Chondrocyte (in vitro differentiated cells): ENCODE data around the gene CDK3. TPM values are rescaled to one million over a fixed set of nuclear protein-coding genes. Genes with fewer than 3 reads are reported as not detected.

ENCODE experiments used
- DNase-seq: peaks from one replicate; pipeline ENCODE4 v3.0.0; 2021; ENCODE audit warnings: mixed read lengths, low spot score
- H3K27ac Mint-ChIP-seq: one replicate; pipeline ENCODE4 v1.8.0; 2021; ENCODE audit warnings: mild to moderate bottlenecking, moderate library complexity, mixed read lengths; ENCODE audit not compliant: unreplicated experiment
- H3K27me3 Mint-ChIP-seq: 2 replicates; pipeline ENCODE4 v1.8.0; 2021; ENCODE audit warnings: low read depth, mixed read lengths
- H3K36me3 Mint-ChIP-seq: 2 replicates; pipeline ENCODE4 v1.8.0; 2021; ENCODE audit warnings: low read depth, mixed read lengths
- H3K4me1 Mint-ChIP-seq: 2 replicates; pipeline ENCODE4 v1.8.0; 2021; ENCODE audit warnings: low read depth, mild to moderate bottlenecking, mixed read lengths
- H3K4me3 Mint-ChIP-seq: one replicate; pipeline ENCODE4 v1.8.0; 2021; ENCODE audit warnings: mild to moderate bottlenecking, moderate library complexity, mixed read lengths; ENCODE audit not compliant: unreplicated experiment
- H3K9me3 Mint-ChIP-seq: 2 replicates; pipeline ENCODE4 v1.8.0; 2021; ENCODE audit warnings: low read depth, mixed read lengths
- CTCF ChIP-seq: fragments of 200-600 bp; sonication (generic); IDR thresholded peaks from 2 replicates; pipeline ENCODE4 v1.5.0; 2021; ENCODE audit warnings: antibody characterized with exemption, mild to moderate bottlenecking, moderate library complexity
- total RNA-seq: library from RNA; stranded (reverse); gene quantifications from 3 replicates; pipeline ENCODE4 v1.2.1, GENCODE V29; 2021

Gene CDK3
- total RNA-seq, 1 donor from 2014 or later = 6.3 TPM

DNA sequence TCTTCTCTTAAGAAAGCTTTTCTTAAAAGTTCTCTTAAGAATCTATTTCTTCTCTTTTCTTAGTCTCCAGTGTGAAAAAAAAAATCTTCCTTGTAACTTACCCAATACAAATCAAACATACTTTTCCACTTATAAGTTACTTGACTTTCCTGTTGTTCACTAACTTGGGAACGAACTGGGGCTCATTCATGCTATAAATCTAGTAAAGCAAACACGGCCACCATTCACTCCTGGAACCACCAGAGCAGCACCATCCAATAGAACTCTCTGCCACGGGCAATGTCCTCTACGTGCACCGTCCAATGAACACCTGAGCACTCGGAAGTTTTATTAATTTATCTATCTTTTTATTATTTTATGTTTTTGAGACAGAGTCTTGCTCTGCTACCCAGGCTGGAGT, 50.9 kb downstream of the CDK3 start:
- H3K9me3 Mint-ChIP-seq = no peaks in the 10 kb centered on the region
- no peak for DNase-seq
- H3K27ac Mint-ChIP-seq = peak overlapping the region; percentile 80
- H3K4me1 Mint-ChIP-seq = peaks cover 32% of the 10 kb centered on the region
- H3K4me3 Mint-ChIP-seq = no peak overlapping the region
- no peaks in the 10 kb centered on the region for H3K27me3 Mint-ChIP-seq
- H3K36me3 Mint-ChIP-seq = peaks cover 40% of the 10 kb centered on the region
- no peak for TF ChIP-seq CTCF

DNA sequence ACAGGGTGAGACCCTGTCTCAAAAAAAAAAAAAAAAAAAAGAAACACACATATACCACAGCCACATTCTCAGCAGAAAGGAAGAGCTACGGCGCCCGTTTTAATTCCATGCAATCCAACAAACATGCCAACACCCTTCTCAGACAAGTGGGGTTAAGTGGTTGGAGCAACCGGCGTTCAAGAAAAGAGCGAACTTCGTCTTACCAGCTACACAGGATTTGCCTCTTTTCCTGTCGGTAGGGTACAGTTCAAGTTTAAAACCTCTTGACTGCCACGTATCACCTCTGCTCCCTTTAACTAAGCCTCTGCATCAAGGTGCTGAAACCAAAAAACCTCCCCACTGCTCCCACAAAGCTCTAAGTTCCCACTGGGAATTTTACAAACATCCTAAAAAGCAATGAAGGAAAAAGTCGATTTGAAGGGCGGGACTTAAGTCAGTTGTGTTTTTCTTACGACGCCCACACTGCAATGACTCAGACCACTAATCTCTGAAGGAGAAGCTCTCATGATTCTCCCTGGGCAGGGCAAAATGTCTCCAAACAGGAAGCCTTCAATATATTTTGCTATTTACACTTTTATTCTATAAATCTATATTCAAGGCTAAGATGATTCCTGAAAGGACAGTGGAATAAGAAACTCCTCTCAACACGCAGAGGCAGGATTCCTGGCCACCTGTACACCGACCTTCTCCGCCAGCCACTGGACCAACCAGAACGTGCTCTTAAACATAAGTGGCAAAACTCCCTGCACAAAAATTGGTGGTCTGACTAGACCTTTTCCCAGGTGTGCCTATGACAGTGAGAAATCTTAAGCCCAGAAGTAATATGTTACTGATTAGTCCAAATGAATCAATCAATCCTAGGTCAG, 52.8 kb downstream of the CDK3 start:
- no peaks in the 10 kb centered on the region for H3K27me3 Mint-ChIP-seq
- peaks cover 40% of the 10 kb centered on the region for H3K36me3 Mint-ChIP-seq
- H3K9me3 Mint-ChIP-seq = no peaks in the 10 kb centered on the region
- H3K4me1 Mint-ChIP-seq = peaks cover 26% of the 10 kb centered on the region
- DNase-seq = no peak
- H3K27ac Mint-ChIP-seq = peak overlapping the region; percentile 67
- H3K4me3 Mint-ChIP-seq = no peak overlapping the region
- no peak for TF ChIP-seq CTCF

GRCh38 chr17:76054112-76054476, 53.4 kb downstream of the CDK3 start:
- H3K9me3 Mint-ChIP-seq = no peaks in the 10 kb centered on the region
- no peak overlapping the region for H3K4me3 Mint-ChIP-seq
- no peak for TF ChIP-seq CTCF
- H3K27ac Mint-ChIP-seq = peak overlapping the region; percentile 67
- DNase-seq = no peak
- peaks cover 26% of the 10 kb centered on the region for H3K4me1 Mint-ChIP-seq
- no peaks in the 10 kb centered on the region for H3K27me3 Mint-ChIP-seq
- H3K36me3 Mint-ChIP-seq = peaks cover 41% of the 10 kb centered on the region

Other genes with a start within 250 kb of the CDK3 start
- 27.8 to 34.7 TPM (median 30.0 TPM) in 3 replicates for gene GALK1, start 235.7 kb upstream of the CDK3 start, total RNA-seq
- gene UNK, start 216.0 kb upstream of the CDK3 start, total RNA-seq = 20.9 to 35.8 TPM (median 21.0 TPM) in 3 replicates
- 1.1 to 3.1 TPM (median 1.5 TPM) in 3 replicates for gene UNC13D, start 156.5 kb upstream of the CDK3 start, total RNA-seq
- gene WBP2, start 145.5 kb upstream of the CDK3 start, total RNA-seq = 45.0 to 62.5 TPM (median 56.5 TPM) in 3 replicates
- gene TRIM47, start 122.3 kb upstream of the CDK3 start, total RNA-seq = 33.9 to 50.6 TPM (median 46.3 TPM) in 3 replicates
- 25.2 to 27.1 TPM (median 27.0 TPM) in 3 replicates for gene TRIM65, start 103.9 kb upstream of the CDK3 start, total RNA-seq
- gene MRPL38, start 96.0 kb upstream of the CDK3 start, total RNA-seq = 47.4 to 53.3 TPM (median 49.8 TPM) in 3 replicates
- 6.7 to 19.8 TPM (median 7.5 TPM) in 3 replicates for gene FBF1, start 59.8 kb upstream of the CDK3 start, total RNA-seq
- 50.2 to 63.3 TPM (median 52.3 TPM) in 3 replicates for gene ACOX1, start 21.7 kb upstream of the CDK3 start, total RNA-seq
- gene TEN1, start 21.6 kb upstream of the CDK3 start, total RNA-seq = 17.1 to 22.2 TPM (median 21.8 TPM) in 3 replicates
- not detected in 3 replicates for gene EVPL, start 26.5 kb downstream of the CDK3 start, total RNA-seq
- 62.1 to 77.6 TPM (median 63.0 TPM) in 3 replicates for gene SRP68, start 71.7 kb downstream of the CDK3 start, total RNA-seq
- not detected in 3 replicates for gene GALR2, start 73.9 kb downstream of the CDK3 start, total RNA-seq
- not detected in 3 replicates for gene ZACN, start 78.3 kb downstream of the CDK3 start, total RNA-seq
- 129 to 180 TPM (median 131 TPM) in 3 replicates for gene EXOC7, start 102.9 kb downstream of the CDK3 start, total RNA-seq
- 0.12 TPM in 1 of 3 replicates, not detected in the others for gene FOXJ1, start 140.4 kb downstream of the CDK3 start, total RNA-seq
- 1.1 to 1.5 TPM (median 1.4 TPM) in 3 replicates for gene RNF157, start 239.6 kb downstream of the CDK3 start, total RNA-seq